Liver (tissue), 9 donors: ENCODE data around the gene TNFSF13. TPM values are rescaled to one million over a fixed set of nuclear protein-coding genes. Genes with fewer than 3 reads are reported as not detected.

ENCODE experiments used
- DNase-seq: peaks from one replicate; pipeline ENCODE4 v3.0.0-alpha.2; 2017; ENCODE audit warnings: low spot score
- H3K27ac ChIP-seq, 2 donors: one replicate each; pipeline ENCODE4 v1.7.0; 2013; ENCODE audit warnings: inconsistent platforms in 2 of 2, low read length in 2 of 2, control low read depth in 1 of 2, low read depth in 1 of 2, mild to moderate bottlenecking in 1 of 2
- H3K27me3 ChIP-seq, 4 donors: one replicate each; pipeline versions ENCODE4 v1.6.1 to v1.7.0; 2013; ENCODE audit warnings: low read length in 3 of 4, inconsistent platforms in 1 of 4, mild to moderate bottlenecking in 1 of 4, moderate library complexity in 1 of 4; ENCODE audit not compliant: control insufficient read depth in 4 of 4, insufficient read depth in 4 of 4
- H3K36me3 ChIP-seq, 4 donors: one replicate each; pipeline versions ENCODE4 v1.6.1 to v1.7.0; 2013; ENCODE audit warnings: low read length in 3 of 4, mild to moderate bottlenecking in 3 of 4, low read depth in 1 of 4, moderate library complexity in 1 of 4; ENCODE audit not compliant: control insufficient read depth in 4 of 4, insufficient read depth in 3 of 4
- H3K4me1 ChIP-seq, 4 donors: one replicate each; pipeline versions ENCODE4 v1.6.1 to v1.7.0; 2013; ENCODE audit warnings: low read length in 3 of 4, mild to moderate bottlenecking in 3 of 4, moderate library complexity in 1 of 4; ENCODE audit not compliant: control insufficient read depth in 4 of 4, insufficient read depth in 4 of 4
- H3K4me3 ChIP-seq, 3 donors: one replicate each; pipeline versions ENCODE4 v1.6.1 to v1.7.0; 2013; ENCODE audit warnings: low read length in 3 of 3, control low read depth in 1 of 3, low read depth in 1 of 3, mild to moderate bottlenecking in 1 of 3
- H3K9ac ChIP-seq, 2 donors: one replicate each; pipeline ENCODE4 v1.7.0; 2013; ENCODE audit warnings: low read length in 2 of 2, mild to moderate bottlenecking in 2 of 2, moderate library complexity in 2 of 2, control low read depth in 1 of 2, low read depth in 1 of 2
- H3K9me3 ChIP-seq, 4 donors: one replicate each; pipeline versions ENCODE4 v1.6.1 to v1.7.0; 2013; ENCODE audit warnings: low read length in 3 of 4; ENCODE audit not compliant: control insufficient read depth in 4 of 4
- ATF3 ChIP-seq: IDR thresholded peaks from 2 replicates; pipeline ENCODE4 v1.6.1; 2016; ENCODE audit warnings: antibody characterized with exemption
- CTCF ChIP-seq: fragments of 150-350 bp; IDR thresholded peaks from 2 replicates; pipeline ENCODE4 v1.5.1; 2017; ENCODE audit warnings: improper control_type of control experiment, low read depth, low read length; ENCODE audit not compliant: missing input control
- EGR1 ChIP-seq, 2 donors: IDR thresholded peaks; 2 replicates each; pipeline ENCODE4 v1.6.1; 2016 to 2018; ENCODE audit warnings: antibody characterized with exemption in 2 of 2, low read depth in 2 of 2
- FOXA1 ChIP-seq: IDR thresholded peaks from 2 replicates; pipeline ENCODE4 v1.6.1; 2016; ENCODE audit warnings: antibody characterized with exemption
- FOXA2 ChIP-seq: IDR thresholded peaks from 2 replicates; pipeline ENCODE4 v1.6.1; 2016; ENCODE audit warnings: antibody characterized with exemption
- GABPA ChIP-seq, 2 donors: IDR thresholded peaks in 1 of 2; conservative IDR thresholded peaks in 1 of 2; 2 replicates each; pipeline ENCODE4 v1.6.1; 2016; ENCODE audit warnings: antibody characterized with exemption in 2 of 2, mild to moderate bottlenecking in 1 of 2, moderate library complexity in 1 of 2
- HNF4A ChIP-seq, 2 donors: conservative IDR thresholded peaks; 2 replicates each; pipeline ENCODE4 v1.6.1; 2016; ENCODE audit warnings: antibody characterized with exemption in 2 of 2, mild to moderate bottlenecking in 2 of 2
- HNF4G ChIP-seq: IDR thresholded peaks from 2 replicates; pipeline ENCODE4 v1.6.1; 2016; ENCODE audit warnings: antibody characterized with exemption
- JUND ChIP-seq, 2 donors: IDR thresholded peaks; 2 replicates each; pipeline ENCODE4 v1.6.1; 2016; ENCODE audit warnings: antibody characterized with exemption in 2 of 2
- MAX ChIP-seq: IDR thresholded peaks from 2 replicates; pipeline ENCODE4 v1.6.1; 2016; ENCODE audit warnings: antibody characterized with exemption
- NR2F2 ChIP-seq: IDR thresholded peaks from 2 replicates; pipeline ENCODE4 v1.6.1; 2016; ENCODE audit warnings: antibody characterized with exemption
- RAD21 ChIP-seq, 2 donors: IDR thresholded peaks; 2 replicates each; pipeline ENCODE4 v1.6.1; 2016; ENCODE audit warnings: antibody characterized with exemption in 2 of 2, mild to moderate bottlenecking in 2 of 2
- REST ChIP-seq: IDR thresholded peaks from 2 replicates; pipeline ENCODE4 v1.6.1; 2016; ENCODE audit warnings: antibody characterized with exemption, mild to moderate bottlenecking
- RXRA ChIP-seq, 2 donors: IDR thresholded peaks; 2 replicates each; pipeline ENCODE4 v1.6.1; 2017 to 2018; ENCODE audit warnings: antibody characterized with exemption in 2 of 2, mild to moderate bottlenecking in 1 of 2
- SP1 ChIP-seq: IDR thresholded peaks from 2 replicates; pipeline ENCODE4 v1.6.1; 2018; ENCODE audit warnings: antibody characterized with exemption, mild to moderate bottlenecking
- TAF1 ChIP-seq: conservative IDR thresholded peaks from 2 replicates; pipeline ENCODE4 v1.6.1; 2016; ENCODE audit warnings: antibody characterized with exemption, mild to moderate bottlenecking
- YY1 ChIP-seq: IDR thresholded peaks from 2 replicates; pipeline ENCODE4 v1.6.1; 2016; ENCODE audit warnings: antibody characterized with exemption, mild to moderate bottlenecking
- ZBTB33 ChIP-seq: IDR thresholded peaks from 2 replicates; pipeline ENCODE4 v1.6.1; 2016; ENCODE audit warnings: antibody characterized with exemption
- WGBS: extraction: QIAGEN DNeasy Blood & Tissue Kit; methylation state at CpG from one replicate; pipeline ENCODE4 v1.1.7; 2013; 5-methylcytosine and 5-hydroxymethylcytosine counted together
- polyA plus RNA-seq, 2 donors: library from polyadenylated mRNA; stranded (reverse) in 1 of 2; unstranded in 1 of 2; fragments of 200-250 nt in 1 of 2; fragments of >200 nt in 1 of 2; fragmentation: Nextera tagmentation in 1 of 2; extraction: Ambion mirVana in 1 of 2; gene quantifications; one replicate each; pipeline versions ENCODE4 v1.2.1 to v1.2.3, GENCODE V29; 2013 to 2015
- total RNA-seq, 2 donors: library from RNA; depleted of rRNA; stranded (reverse); fragments of >200 nt; gene quantifications; one replicate each; pipeline ENCODE4 v1.2.3, GENCODE V29; 2014
- donor health status: healthy.
- donor health status: healthy.
- donor health status: healthy.
- donor health status: healthy.
- donor health status: healthy.

TNFSF13 gene
- total and polyA plus RNA-seq, 4 donors = 1.4 to 9.3 (median 4.5) TPM

GRCh38 chr17:7548585-7549400 lies 9.8 kb upstream of the TNFSF13 start, which contains the start of gene TNFSF12:
Gene TNFSF12, plus strand, starts transcription at chr17:7549058. Its CDS starts 96 bp downstream, at chr17:7549154.
- Histone ChIP-seq H3K27ac (peak within 1 kb of the TSS; percentile 57 to 74), H3K4me3 (peak within 1 kb of the TSS; percentile 59 to 66 (median 62)), H3K36me3 (no peaks in the 10 kb centered on the region), H3K9ac (peak within 1 kb of the TSS; percentile 75 to 78), H3K4me1 (peaks cover 0 to 17% (median 8%) of the 10 kb centered on the region in 4 donors), H3K27me3 (no peaks in the 10 kb centered on the region), H3K9me3 (no peaks in the 10 kb centered on the region)
- DNase-seq = no peak
- 7% methylated on average over 65 of the region's 65 CpGs for WGBS
- TF ChIP-seq CTCF (peak; percentile 6), JUND (IDR thresholded peaks at IDR 0.05) (no peak)

GRCh38 chr17:7549401-7550055 lies 9.0 kb upstream of the TNFSF13 start:
- WGBS = 64% methylated on average over 20 of the region's 20 CpGs
- Histone ChIP-seq H3K4me1 (peaks cover 0 to 17% (median 8%) of the 10 kb centered on the region in 4 donors), H3K9ac (peak overlapping the region in 1 of 2 donors; percentile 51)

More at GRCh38 chr17:7549401-7550055, 9.0 kb upstream of the TNFSF13 start:
- TF ChIP-seq EGR1 (IDR thresholded peaks at IDR 0.05; ENCODE audit: low read depth in 2 of 2) (no peak), RXRA (IDR thresholded peaks at IDR 0.05) (no peak), RAD21 (IDR thresholded peaks at IDR 0.05) (no peak), TAF1 (no peak), MAX (no peak), ZBTB33 (no peak), FOXA1 (no peak), NR2F2 (no peak), GABPA (IDR thresholded peaks at IDR 0.05 in 1 of 2, conservative IDR thresholded peaks at IDR 0.05 in 1 of 2) (no peak), SP1 (no peak), HNF4A (conservative IDR thresholded peaks at IDR 0.05) (no peak), YY1 (no peak), FOXA2 (no peak), CTCF (no peak), ATF3 (no peak), HNF4G (no peak), REST (no peak), JUND (IDR thresholded peaks at IDR 0.05) (no peak)
- Histone ChIP-seq H3K4me3 (peak overlapping the region in 2 of 3 donors; percentile 51 to 66), H3K36me3 (no peaks in the 10 kb centered on the region), H3K27me3 (no peaks in the 10 kb centered on the region), H3K9me3 (no peaks in the 10 kb centered on the region), H3K27ac (peak overlapping the region; percentile 57 to 74)
- no peak for DNase-seq
